ENCODE data around the gene KRT8.
"Not testable (repeated sequence)": the region's sequence is repeated elsewhere in the genome, so short reads cannot be mapped to it uniquely, and the experiment has no call there.

KRT8 gene

DNA sequence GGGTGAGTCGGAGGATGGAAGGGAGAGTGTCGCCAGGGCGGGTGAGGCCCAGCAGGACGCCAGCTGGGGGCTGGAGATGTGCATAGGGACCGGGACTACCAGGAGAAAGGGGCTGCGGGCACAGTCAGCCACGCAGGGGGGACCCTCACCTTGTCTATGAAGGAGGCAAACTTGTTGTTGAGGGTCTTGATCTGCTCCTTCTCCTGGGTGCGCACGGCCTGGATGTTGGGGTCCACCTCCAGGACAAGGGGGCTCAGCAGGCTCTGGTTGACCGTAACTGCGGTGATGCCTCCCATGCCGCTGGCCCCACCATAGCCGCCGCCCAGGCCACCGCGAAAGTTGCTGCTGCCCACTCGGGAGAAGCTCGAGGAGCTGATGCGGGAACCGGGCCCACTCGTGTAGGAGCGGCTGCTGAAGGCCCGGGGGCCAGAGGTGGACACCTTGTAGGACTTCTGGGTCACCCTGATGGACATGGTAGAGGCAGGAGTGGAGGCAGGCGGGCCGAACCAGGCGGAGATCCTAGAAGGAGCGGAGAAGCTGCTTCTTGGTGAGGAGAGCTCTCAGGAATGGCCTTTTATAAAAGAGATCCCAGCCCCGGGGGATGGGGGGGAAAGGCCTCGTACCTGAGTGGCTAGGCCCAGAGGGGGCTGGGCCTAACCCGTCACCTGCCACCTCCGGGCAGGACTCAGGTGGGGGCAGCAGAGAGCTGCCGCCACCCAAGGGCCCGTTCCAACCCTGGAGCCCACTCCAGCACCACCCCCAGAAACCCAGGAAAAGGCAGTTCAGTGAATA is at the start of gene KRT8:
TSS of gene KRT8 (minus strand) at position 568 of the 792 bp plus-strand sequence. CDS start at position 473, 95 bp downstream.
- not testable (repeated sequence) for DNase-seq

DNA sequence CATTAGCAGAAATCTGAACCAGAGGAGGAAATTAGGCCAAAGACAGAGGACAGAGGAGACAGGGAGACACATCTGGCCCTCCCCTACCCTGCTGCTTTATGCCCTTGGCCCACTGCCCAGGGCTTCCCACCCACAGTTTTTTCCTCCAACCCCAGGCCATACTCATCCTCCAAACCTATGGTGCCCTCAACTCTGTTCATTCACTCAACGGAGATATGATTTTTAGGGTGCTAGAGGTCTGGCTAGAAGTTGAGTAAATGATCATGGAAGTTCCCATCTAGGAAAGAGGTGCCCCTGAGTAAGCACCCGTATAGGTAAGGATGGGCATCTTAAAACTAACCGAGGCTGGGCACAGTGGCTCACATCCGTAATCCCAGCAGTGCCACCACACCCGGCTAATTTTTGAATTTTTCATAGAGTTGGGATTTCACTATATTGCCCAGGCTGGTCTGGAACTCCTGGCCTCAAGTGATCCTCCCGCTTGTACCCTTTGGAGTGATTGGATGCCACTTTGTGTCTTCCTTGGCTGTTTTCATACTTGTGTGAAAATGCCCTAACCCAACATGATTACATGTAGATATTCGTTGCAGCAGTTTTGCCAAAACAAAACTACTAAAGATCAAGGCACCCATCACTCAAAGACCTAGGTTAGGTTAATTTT is 48.4 kb upstream of the KRT8 start:
- DNase-seq: no peak

DNA sequence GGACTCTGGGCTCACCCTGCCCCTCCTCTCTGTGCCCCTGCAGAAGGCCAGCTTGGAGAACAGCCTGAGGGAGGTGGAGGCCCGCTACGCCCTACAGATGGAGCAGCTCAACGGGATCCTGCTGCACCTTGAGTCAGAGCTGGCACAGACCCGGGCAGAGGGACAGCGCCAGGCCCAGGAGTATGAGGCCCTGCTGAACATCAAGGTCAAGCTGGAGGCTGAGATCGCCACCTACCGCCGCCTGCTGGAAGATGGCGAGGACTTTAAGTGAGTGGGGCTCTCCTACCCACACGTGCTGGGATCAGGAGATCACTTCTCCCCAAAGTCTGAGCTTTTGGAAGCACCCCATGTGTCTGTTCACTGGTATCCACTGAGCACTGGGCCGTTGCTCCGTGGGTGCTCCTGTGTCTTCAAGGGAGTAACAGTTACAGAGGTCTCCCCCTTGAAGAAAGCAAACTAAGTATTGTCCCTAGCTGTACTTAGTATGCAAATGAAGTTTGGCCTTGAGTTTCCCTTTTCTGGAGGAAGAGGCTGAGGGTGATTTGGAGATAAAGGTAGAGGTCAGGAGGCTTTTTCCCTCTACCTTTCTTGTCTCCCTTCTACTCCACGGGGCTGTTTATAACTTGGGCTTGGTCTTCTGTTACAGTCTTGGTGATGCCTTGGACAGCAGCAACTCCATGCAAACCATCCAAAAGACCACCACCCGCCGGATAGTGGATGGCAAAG is 47.4 kb upstream of the KRT8 start:
- DNase-seq: no peak

DNA sequence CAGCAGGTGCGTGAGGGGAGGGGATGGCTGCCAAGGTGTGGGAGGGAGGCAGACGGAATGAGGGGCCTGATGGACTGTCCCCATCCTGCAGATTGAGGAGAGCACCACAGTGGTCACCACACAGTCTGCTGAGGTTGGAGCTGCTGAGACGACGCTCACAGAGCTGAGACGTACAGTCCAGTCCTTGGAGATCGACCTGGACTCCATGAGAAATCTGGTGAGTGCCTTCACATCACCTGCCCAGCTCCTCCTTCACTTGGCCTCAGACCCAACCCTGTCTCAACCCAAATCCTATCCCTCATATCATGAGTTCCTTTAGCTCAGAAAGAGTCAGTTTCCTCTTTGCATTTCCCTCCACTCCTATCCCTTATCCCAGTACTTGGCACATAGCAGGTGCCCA is 46.8 kb upstream of the KRT8 start:
- DNase-seq: no peak

DNA sequence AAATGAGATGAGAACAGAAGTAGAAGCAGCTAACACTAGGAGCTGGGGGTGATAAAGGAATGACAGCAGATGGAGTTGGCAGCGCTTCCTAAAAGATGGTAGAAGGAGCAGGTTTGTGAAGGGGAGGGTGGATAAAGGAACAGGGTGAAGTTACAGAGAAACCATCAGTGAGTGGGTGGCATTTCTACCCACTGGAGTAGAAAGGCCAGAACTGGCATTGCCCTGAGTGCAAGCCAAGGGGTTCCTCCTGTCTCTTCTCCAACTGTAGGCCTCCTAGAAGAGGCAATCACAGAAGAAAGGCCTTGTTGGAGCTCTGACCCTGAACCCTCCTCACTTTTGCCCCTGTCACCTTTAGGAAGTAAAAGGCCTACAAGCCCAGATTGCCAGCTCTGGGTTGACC is 46.2 kb upstream of the KRT8 start:
- no peak for DNase-seq

DNA sequence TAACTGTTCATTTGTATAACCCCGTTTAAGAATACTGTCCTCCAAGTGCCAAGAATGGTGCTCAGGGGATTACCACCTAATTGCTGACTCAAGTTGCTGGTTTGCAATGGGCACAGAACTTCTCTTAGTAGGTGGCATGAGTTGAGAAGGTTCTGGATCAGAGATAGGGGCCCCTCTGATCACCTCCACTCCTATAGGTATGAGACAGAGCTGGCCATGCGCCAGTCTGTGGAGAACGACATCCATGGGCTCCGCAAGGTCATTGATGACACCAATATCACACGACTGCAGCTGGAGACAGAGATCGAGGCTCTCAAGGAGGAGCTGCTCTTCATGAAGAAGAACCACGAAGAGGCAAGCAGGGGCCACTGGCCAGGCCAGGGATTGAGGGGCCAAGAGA is 45.7 kb upstream of the KRT8 start:
- no peak for DNase-seq

DNA sequence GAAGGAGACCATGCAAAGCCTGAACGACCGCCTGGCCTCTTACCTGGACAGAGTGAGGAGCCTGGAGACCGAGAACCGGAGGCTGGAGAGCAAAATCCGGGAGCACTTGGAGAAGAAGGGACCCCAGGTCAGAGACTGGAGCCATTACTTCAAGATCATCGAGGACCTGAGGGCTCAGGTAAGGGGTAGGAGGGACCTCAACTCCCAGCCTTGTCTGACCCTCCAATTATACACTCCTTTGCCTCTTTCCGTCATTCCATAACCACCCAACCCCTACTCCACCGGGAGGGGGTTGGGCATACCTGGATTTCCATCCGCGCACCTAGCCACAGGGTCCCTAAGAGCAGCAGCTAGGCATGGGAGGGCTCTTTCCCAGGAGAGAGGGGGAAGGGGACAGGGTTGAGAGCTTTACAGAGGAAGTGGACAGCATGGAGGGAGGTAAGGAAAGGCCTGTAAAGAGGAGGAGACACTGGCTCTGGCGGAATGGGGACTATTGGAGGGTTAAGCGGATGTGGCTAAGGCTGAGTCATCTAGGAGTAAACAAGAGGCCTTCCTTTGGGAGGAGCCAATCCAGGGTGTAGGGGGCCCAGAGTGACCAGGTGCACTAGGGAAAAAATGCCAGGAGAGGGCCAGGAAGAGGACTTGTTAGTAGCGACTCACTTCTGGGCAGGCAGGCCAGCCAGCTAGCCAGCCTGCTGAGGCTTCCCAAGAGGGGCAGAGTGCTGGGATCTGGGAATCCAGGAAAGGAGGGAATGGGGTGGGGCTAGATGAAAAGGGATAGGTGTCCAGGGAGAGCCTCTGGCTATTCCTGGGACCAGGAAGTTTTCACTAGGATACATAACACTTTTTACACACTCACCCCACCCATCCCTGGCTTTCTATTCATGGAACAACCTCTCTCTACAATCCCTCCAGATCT is 44.8 kb upstream of the KRT8 start:
- no peak for DNase-seq

DNA sequence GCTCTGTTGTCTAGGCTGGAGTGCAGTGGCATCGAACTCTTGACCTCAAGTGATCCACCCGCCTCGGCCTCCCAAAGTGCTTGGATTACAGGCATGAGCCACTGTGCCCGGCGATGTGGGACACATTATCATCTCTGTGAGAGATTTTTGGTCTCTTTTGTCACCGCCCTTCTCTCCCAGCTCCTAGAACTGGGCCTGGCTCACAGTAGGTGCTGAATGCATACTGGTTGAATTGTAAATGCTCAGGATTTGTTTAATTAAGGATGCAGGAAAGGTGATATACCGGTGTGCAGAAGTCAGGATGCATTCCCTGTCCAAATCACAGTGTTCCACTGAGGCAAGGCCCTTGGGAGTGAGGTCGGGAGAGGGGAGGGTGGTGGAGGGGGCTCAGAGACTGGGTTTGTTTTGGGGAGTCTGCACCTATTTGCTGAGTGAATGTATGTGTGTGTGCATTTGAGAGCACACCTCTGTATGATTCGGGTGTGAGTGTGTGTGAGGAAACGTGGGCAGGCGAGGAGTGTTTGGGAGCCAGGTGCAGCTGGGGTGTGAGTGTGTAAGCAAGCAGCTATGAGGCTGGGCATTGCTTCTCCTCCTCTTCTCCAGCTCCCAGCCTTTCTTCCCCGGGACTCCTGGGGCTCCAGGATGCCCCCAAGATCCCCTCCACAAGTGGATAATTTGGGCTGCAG is 43.0 kb upstream of the KRT8 start:
- DNase-seq: no peak

DNA sequence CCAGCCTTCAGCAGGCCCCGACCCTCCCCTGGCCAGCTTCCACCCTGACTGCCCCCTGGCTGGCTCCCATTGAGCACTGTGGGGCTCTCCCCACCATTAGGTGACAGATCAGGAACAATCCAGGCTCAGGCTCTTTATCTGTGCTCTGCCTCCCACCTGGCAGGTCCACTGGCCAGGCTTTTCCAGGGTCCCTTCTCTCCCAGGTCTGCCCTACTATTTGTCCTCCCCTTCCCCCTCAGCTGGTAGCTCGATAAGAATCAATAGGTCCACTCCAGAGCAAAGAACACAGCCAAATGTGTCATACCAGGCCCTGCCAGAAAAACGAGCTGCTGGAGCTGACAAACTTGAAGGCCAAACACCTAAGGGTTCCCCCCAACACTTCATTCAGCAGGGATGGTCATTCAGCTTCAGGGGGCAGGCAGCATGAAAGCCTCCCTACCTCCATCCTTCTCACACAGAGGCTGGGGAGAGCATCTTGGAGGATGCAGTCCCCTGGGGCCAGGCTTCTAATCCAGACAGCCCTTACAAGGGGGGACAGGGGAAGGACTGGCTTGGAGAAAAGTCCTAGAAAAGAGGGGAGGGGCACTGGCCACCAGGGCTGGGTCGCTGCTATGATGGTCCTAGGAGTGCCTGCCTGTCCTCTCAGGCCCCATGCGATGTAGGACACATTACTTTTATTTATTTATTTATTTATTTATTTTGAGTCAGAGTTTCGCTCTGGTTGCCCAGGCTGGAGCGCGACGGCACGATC is 42.1 kb upstream of the KRT8 start:
- DNase-seq: no peak

DNA sequence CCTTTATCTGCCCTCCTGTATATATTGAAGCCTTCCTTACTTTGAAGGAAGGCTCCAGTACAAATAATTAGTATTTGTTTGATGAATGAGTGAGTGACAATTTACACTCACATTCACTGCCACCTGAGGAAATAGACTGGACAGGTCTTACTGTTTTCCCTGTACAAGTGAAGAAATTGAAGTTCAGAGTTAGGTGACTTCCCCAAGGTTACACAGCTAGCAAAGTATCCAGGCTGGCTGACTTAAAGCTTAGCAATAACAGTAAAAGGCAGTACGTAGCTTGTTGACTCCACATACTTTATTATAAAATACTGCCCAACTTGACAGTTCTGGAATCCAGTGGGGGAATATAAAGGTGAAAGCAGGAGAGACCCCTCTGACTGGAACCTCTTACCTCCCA is 41.5 kb upstream of the KRT8 start:
- DNase-seq: no peak

DNA sequence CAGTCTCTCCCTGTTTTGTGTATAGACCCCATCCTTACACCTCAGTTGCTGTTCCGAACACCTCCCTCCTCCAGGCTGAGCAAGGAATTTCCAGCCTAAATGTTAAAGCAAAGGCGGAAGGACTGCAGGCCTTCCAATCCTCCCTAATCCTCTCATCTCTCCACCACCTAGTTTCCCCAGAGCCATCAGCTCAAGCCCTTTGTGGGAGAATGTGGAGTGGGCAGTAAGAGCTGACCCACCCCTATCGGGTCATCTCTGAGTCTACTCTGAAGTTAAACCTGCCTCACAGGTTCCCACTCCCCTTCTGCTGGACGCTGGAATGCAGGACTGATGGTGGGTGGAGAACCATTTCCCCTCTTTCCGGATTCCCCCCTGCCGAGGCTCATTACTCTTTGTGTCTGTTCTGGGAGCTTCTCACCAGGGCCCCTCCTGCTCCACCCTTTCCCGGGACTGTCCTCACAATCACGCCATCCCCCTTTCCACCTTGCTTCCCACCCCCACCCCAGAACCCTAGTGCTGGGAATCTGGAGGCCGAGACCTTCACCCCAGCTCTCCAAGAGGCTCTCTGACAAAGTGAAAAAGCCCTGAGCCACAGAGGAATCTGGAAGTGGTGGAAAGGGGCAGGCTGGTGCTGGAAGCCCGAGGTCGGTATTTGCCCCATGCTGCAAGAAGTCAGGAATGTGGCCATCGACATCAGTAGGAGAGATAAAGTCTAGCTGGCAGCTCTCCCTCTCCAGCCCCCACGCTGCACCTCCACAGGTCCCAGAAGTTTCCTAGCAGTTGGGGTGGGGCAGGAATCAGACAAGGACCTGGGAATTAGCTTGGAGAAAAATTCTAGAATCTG is 40.7 kb upstream of the KRT8 start:
- DNase-seq: no peak

DNA sequence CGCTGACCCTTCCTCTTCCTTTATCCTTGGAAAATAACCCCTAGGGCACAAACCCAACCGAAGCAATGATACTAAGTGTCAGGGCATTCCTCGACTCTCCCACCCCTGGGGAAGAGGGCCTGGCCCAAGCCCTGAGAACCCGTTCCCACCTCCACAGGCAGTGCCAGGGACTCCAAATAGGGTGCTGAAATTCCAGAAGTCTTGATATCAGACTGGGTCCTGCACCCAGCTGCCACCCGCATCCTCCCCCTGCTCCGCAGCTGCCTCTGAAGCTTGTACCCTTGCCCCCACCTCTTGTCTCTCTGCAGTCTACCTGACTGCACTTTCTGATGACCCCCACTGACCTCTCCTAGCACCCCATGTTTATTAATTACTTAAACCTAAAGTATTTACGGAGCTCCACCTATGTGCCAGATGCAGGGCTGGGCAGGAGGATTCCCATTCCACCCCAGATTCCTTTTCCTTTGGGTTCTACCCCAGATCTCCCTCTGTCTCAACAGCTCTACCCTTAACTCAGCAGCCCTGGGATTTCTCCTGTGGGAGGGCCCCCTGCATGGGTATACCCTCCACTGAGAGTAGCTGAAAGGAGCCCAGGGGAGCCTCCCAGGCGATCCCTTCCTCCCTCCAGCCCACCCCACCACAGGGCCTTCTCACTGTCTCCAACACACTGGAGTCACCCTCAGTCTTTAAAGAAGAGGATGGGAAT is 40.0 kb upstream of the KRT8 start:
- no peak for DNase-seq

DNA sequence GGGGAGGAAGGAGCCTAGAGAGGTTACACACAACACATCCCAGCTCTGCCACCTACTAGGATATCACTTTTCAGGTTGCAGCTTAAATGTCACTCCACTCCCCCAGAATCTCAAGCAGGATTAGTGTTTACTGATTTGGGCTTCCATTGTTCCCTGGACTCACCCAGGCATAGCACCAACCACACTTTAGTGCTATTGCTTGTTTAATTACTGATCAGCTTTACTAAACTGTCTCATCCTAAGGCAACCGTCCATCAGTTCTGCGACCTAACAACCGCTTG is 38.0 kb upstream of the KRT8 start:
- no peak for DNase-seq

DNA sequence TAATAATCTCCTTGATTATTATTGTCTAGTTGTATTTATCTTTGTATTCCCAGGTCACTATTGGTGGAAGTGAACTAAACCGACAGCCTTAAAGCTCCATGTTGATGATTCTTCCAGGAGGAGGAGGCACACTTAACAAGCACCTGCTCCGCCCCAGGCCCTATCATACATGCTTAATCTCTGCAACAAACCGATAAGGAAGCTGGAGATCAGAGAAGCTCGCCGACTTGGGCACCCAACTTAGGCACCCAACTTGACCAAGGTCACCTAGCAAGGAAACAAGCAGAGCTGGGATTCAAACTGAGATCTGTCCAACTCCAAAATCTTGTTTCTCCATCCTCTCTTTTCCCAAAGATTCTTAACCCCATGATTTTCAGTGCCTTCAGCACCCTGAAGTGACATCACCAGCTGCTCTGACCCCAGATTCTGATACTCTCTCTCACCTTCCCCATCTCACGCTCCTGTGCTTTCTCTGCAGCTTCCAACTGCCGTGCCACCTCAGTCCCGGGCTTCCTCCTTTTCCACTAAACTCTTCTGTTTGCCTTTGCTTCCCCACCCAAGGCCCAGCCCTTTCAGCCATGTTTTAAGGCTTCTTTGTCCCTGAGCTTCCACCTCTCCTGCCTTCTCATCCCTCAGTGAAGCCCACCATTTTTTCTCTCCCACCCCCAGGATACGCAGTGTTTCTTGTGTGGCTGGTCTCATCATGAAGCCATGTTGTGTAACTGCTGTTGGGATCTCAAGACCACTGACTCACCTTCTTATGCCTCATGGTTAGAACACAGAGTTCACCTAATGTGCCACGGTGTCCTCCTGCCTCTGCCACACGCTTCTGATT is 37.4 kb upstream of the KRT8 start:
- no peak for DNase-seq

DNA sequence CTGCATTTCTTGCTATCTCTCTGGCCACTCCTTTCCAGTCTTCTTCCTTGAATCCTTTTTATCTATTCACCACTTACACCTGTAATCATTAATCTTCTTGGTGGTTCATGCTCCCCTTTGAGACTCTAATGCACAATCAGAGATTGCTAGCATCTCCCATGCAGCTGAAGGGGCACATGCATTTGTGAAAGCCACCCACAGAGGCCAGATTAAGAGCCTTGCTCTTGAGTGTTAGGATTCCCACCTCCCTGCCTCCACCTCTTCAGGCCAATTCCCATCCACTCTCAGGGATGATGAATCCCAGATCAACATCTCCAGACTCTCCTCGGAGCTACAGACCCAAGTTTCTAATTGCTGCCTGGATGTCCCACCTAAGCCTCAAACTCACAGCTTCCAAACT is 24.7 kb upstream of the KRT8 start:
- DNase-seq: no peak

DNA sequence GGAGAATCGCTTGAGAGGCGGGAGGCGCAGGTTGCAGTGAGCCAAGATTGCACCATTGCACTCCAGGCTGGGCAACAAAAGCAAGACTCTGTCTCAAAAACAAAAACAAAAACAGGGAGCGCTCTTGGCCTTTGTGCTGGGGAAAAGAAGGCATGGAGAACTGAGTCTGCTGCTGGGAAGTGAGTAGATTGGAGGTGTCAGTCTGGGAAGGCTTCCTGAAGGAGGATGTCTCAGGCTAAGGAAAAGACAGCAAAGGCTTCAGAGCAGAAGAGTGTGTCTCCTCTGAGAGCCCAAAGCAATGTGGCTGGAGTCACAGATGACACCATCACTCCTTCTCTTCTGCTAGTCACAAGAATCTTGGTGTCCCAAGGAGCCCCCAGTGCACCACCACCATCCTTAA is 23.1 kb upstream of the KRT8 start:
- DNase-seq: no peak

DNA sequence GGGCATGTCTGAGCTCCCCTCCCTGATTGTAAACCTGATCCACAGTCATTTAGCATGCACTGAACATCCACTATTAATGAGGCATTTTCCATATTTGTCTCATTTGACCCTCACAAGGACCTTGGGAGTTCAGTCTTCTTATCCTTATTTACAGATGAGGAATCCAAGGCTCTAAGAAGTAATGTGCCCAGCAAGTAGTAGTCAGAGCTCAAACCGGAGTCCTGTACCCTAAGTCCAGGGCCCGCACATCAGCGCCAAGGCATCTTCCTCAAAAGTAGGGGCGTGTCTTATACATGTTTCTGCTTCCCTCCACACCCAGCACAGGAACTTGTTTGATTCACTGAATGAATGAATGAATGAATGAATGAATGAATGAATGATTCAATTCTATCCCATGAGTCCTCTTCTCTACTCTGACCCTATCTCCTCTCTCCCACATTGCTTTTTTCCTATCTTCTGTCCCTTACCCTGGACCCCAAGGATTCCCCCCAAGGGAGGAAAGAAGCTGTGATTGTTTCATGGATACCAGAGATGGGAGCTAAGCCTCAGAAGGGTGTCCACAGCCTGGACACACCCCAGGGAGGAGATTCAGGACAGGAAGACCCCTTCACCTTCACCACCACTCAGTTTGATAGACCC is 21.8 kb upstream of the KRT8 start:
- no peak for DNase-seq

DNA sequence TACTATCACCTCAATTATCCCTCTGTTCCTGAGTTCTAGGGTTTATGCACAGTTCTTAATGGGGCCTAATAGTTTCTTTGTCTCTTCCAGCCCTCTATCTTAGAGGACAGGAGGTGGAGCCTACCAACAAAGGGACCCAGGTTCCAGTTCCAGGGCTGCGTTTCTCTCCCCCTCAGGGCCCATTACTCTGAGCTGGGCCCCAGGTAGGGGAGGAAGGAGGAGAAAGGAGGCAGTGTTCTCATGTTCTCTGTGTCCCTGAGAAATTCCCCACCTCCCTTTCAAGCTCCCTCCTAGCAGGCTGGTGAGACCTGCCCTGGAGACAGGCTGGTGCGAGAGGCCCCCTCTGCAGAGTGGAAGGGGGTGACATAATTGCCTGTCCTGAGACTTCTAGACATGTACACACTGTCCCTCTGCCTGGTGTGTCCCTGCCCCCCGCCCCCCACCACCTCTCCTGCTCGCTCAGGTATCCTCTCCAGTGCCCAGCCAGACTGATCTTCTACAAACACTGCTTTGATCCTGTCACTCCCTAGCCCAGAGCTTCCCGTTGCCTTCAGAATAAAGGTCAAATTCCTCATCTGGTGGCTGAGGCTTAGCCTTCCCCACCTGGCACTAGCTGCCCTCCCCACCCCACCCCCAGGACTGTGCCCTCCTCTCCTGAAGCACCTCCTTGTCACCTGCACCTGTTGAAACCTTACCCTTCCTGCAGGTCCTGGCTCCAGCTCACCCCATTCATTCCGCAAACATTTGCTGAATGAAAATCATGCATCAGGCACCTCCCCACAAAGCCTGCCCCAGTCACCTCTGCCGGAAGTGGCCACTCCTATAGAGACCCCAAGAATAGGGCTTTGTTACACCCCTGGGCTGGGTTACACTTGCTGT is 21.1 kb upstream of the KRT8 start:
- no peak for DNase-seq

Data from CD4-positive, alpha-beta T cell treated with Interferon alpha-2 for 1 hour (primary cell).